MM.1S (cell line): ENCODE results near the gene CAPN15.

Experiments
- EZH2 ChIP-seq: fragments of 300-600 bp; sonication (generic); optimal IDR thresholded peaks from 2 replicates; pipeline ENCODE3; 2017; ENCODE audit warnings: low read depth, mild to moderate bottlenecking, antibody characterized with exemption, low read length, mixed read lengths
- EZH2phosphoT487 ChIP-seq: fragments of 300-600 bp; sonication (generic); IDR thresholded peaks from 2 replicates; pipeline ENCODE4 v1.6.1; 2018; ENCODE audit warnings: antibody characterized with exemption, low read length
- TF ChIP-seq, protein P1 (sequence below): fragments of 300-600 bp; sonication (generic); IDR thresholded peaks from 2 replicates; pipeline ENCODE4 v1.5.1; 2016; ENCODE audit warnings: antibody characterized with exemption, low read length, mixed read lengths

DNA sequence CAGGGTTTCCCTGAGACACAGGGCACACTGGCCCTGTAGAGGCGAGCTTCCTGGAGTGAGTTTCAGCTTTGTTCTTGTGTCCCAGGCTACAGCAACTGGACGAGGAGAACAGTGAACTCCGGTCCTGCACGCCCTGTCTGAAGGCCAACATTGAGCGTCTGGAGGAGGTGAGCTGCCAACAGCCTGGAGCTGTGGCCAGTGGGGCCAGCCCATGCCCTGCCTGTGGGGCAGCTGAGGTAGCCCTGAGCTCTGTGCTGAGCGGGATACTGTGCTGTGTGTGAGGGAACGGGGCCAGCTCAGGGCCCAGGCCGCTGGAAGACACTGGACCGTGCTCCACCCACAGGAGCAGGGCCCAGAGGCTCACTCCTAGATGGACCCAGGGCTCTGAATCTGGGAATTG is 8.7 kb upstream of the CAPN15 start:
- TF ChIP-seq EZH2 = no peak
- TF ChIP-seq, protein P1, sequence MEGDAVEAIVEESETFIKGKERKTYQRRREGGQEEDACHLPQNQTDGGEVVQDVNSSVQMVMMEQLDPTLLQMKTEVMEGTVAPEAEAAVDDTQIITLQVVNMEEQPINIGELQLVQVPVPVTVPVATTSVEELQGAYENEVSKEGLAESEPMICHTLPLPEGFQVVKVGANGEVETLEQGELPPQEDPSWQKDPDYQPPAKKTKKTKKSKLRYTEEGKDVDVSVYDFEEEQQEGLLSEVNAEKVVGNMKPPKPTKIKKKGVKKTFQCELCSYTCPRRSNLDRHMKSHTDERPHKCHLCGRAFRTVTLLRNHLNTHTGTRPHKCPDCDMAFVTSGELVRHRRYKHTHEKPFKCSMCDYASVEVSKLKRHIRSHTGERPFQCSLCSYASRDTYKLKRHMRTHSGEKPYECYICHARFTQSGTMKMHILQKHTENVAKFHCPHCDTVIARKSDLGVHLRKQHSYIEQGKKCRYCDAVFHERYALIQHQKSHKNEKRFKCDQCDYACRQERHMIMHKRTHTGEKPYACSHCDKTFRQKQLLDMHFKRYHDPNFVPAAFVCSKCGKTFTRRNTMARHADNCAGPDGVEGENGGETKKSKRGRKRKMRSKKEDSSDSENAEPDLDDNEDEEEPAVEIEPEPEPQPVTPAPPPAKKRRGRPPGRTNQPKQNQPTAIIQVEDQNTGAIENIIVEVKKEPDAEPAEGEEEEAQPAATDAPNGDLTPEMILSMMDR = no peak
- TF ChIP-seq EZH2phosphoT487 = no peak
